ENCODE results near the gene CNTNAP2. TPM values are rescaled to one million over a fixed set of nuclear protein-coding genes. Genes with fewer than 3 reads are reported as not detected.
A peak's percentile ranks its signal among the peaks of the same experiment; 100 is the strongest.

CNTNAP2 gene
- total and polyA plus RNA-seq, 2 of the 8 experiments (the other 6 are each of a cell fraction or from before 2014, with no cell fraction given): 27.9 to 71.0 TPM

GRCh38 chr7:148095066-148095465, 1978.5 kb downstream of the CNTNAP2 start:
- no peak overlapping the region for H3K23ac ChIP-seq (ENCODE audit: insufficient read length)
- no peaks in the 10 kb centered on the region for H3K9me3 ChIP-seq (ENCODE audit: insufficient read depth in 2 of 2, low read depth in 1 of 2, low read length in 1 of 2)
- H4K5ac ChIP-seq (ENCODE audit: insufficient read length, low read depth, low read length): no peak overlapping the region
- no peak overlapping the region for H2BK15ac ChIP-seq (ENCODE audit: low read length)
- H3K18ac ChIP-seq (ENCODE audit: extremely low read depth, low read length): no peak overlapping the region
- no peak overlapping the region for H3K14ac ChIP-seq (ENCODE audit: insufficient read length)
- H2AK5ac ChIP-seq (ENCODE audit: low read depth, low read length): no peak overlapping the region
- ChIA-PET POLR2A (ENCODE audit: partially characterized antibody) (no interaction called here), CTCF (ENCODE audit: partially characterized antibody) (interaction anchor here (0.6 to 1.5 kb wide), 8 partner anchors 8 to 844 kb away, joined by 3 to 5 read pairs (median 3); no protein-coding TSS in a partner anchor)
- no peak overlapping the region for H3K9ac ChIP-seq (replicated peaks in 1 of 4; ENCODE audit: extremely low read depth in 1 of 4, low read depth in 3 of 4, low read length in 3 of 4)
- peak overlapping the region; percentile 31; the same call in 1 of the 2 replicates for H2AFZ ChIP-seq (ENCODE audit: low read length)
- H3K4me3 ChIP-seq (ENCODE audit: extremely low read depth in 1 of 4, insufficient read depth in 2 of 4, low read depth in 3 of 4, low read length in 4 of 4): no peak overlapping the region
- no peaks in the 10 kb centered on the region for H3K79me1 ChIP-seq (ENCODE audit: low read depth, low read length)
- no peaks in the 10 kb centered on the region for H4K20me1 ChIP-seq (replicated peaks in 1 of 2; ENCODE audit: control insufficient read depth in 1 of 2, insufficient read depth in 2 of 2, low read length in 2 of 2)
- DNase-seq (ENCODE audit: low read depth in 1 of 2, low spot score in 2 of 2) (no peak), FAIRE-seq (no peak)
- no peaks in the 10 kb centered on the region for H3K36me3 ChIP-seq (ENCODE audit: control insufficient read depth in 2 of 4, insufficient read depth in 4 of 4, low read length in 3 of 4)
- H3K4me1 ChIP-seq (replicated peaks in 1 of 4; ENCODE audit: control insufficient read depth in 3 of 4, insufficient read depth in 4 of 4, low read length in 3 of 4): no peaks in the 10 kb centered on the region; a peak in 1 of 7 replicates
- H4K8ac ChIP-seq (ENCODE audit: extremely low read depth, insufficient read depth, low read length): no peak overlapping the region; the same call in 1 of the 2 replicates
- no peak overlapping the region for H3K56ac ChIP-seq (replicated peaks; ENCODE audit: insufficient read length, low read depth, low read length)
- H3K4ac ChIP-seq (replicated peaks; ENCODE audit: insufficient read length, low read depth, low read length): no peak overlapping the region
- H3K23me2 ChIP-seq (ENCODE audit: low read depth, low read length): no peaks in the 10 kb centered on the region
- H2BK5ac ChIP-seq (ENCODE audit: low read depth, low read length): no peak overlapping the region
- no peak overlapping the region for H2BK120ac ChIP-seq (replicated peaks; ENCODE audit: low read depth, low read length)
- 88% methylated on average over 8 of the region's 8 CpGs; no CpG with 5 or more reads in 1 of the 2 experiments for WGBS, 2 experiments (ENCODE audit: extremely low coverage in 1 of 2, insufficient coverage in 1 of 2, insufficient read length in 1 of 2, insufficient replicate concordance in 2 of 2, low coverage in 1 of 2, low lambda C conversion rate in 2 of 2, missing lambda C conversion rate in 1 of 2)
- H3K27ac ChIP-seq (ENCODE audit: low read depth, low read length): no peak overlapping the region
- H2BK20ac ChIP-seq (ENCODE audit: low read length): no peak overlapping the region
- H4K91ac ChIP-seq (replicated peaks; ENCODE audit: insufficient read length, low read length): no peak overlapping the region
- no peak overlapping the region for H2BK12ac ChIP-seq (ENCODE audit: low read depth, low read length)
- no peaks in the 10 kb centered on the region for H3K27me3 ChIP-seq (replicated peaks in 1 of 4; ENCODE audit: control insufficient read depth in 3 of 4, extremely low read depth in 1 of 4, insufficient read depth in 3 of 4, low read length in 3 of 4)
- H3K79me2 ChIP-seq (ENCODE audit: control insufficient read depth in 1 of 2, insufficient read depth in 2 of 2, low read length in 2 of 2): no peaks in the 10 kb centered on the region
- H3K4me2 ChIP-seq (ENCODE audit: insufficient read depth in 1 of 2, low read depth in 2 of 2, low read length in 2 of 2): no peak overlapping the region
- TF ChIP-seq POLR2AphosphoS5 (IDR thresholded peaks at IDR 0.05; ENCODE audit: low read depth, low read length) (no peak), CREB1 (IDR thresholded peaks at IDR 0.05) (no peak), EZH2 (IDR thresholded peaks at IDR 0.05; ENCODE audit: low read depth, low read length, severe bottlenecking) (no peak), GTF2F1 (IDR thresholded peaks at IDR 0.05; ENCODE audit: borderline replicate concordance, low read depth, low read length) (no peak), BACH1 (IDR thresholded peaks at IDR 0.05; ENCODE audit: low read length) (no peak), TBP (IDR thresholded peaks at IDR 0.05; ENCODE audit: low read depth, low read length) (no peak), SP2 (IDR thresholded peaks at IDR 0.05; ENCODE audit: low read length) (no peak), NANOG (IDR thresholded peaks at IDR 0.05; ENCODE audit: insufficient read depth, low read depth, low read length, poor library complexity, severe bottlenecking) (no peak), YY1 (IDR thresholded peaks at IDR 0.05; ENCODE audit: low read depth, low read length) (no peak), SUZ12 (IDR thresholded peaks at IDR 0.05; ENCODE audit: low read length) (no peak), ATF2 (IDR thresholded peaks at IDR 0.05; ENCODE audit: low read length) (no peak), SIRT6 (IDR thresholded peaks at IDR 0.05; ENCODE audit: low read length) (no peak)
